AG10803 (cell line): ENCODE data around the gene SULF2.

Experiments used
- DNase-seq: peaks from one replicate; pipeline ENCODE4 v3.0.0; 2010; ENCODE audit warnings: low read depth
- H3K4me3 ChIP-seq: 2 replicates; pipeline ENCODE4 v1.5.1; 2011; ENCODE audit warnings: mild to moderate bottlenecking, low read length, control low read depth
- CTCF ChIP-seq: conservative IDR thresholded peaks from 2 replicates; pipeline ENCODE4 v1.5.1; 2011; ENCODE audit warnings: mild to moderate bottlenecking, low read length, control low read depth, inconsistent platforms

SULF2 gene

GRCh38 chr20:47818016-47818415 is 32.7 kb upstream of the SULF2 start:
- no peak for DNase-seq
- no peak overlapping the region for H3K4me3 ChIP-seq
- TF ChIP-seq CTCF: no peak

- no peak overlapping the region for H3K4me3 ChIP-seq
- DNase-seq: no peak
- no peak for TF ChIP-seq CTCF
Measured at GRCh38 chr20:47817573-47817972, 32.3 kb upstream of the SULF2 start.

- H3K4me3 ChIP-seq: no peak overlapping the region
- no peak for DNase-seq
- TF ChIP-seq CTCF: no peak
Measured at GRCh38 chr20:47816487-47817451, 31.5 kb upstream of the SULF2 start.

DNA sequence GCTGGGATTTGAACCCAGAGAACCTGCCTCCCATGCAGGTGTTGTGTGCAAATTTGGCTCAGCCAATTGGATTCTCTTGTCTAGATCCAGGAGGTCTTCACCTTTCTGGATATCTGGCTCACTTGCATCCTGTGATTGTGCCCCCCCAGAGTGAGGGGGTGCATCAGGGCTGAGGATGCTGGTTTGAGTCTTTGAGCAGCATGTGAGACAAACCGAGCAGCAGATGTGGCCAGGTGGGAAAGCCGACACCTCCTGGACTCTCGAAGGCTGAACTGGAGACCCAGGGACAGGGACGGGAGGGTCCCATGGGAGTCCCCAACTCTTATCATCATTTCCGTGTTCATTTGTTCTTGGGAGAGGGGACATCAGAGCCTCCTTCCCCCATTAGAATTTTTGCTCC is 30.6 kb upstream of the SULF2 start:
- H3K4me3 ChIP-seq: no peak overlapping the region
- no peak for TF ChIP-seq CTCF
- DNase-seq: no peak

GRCh38 chr20:47815416-47815806 is 30.1 kb upstream of the SULF2 start:
- no peak for TF ChIP-seq CTCF
- DNase-seq: no peak
- H3K4me3 ChIP-seq: no peak overlapping the region

DNA sequence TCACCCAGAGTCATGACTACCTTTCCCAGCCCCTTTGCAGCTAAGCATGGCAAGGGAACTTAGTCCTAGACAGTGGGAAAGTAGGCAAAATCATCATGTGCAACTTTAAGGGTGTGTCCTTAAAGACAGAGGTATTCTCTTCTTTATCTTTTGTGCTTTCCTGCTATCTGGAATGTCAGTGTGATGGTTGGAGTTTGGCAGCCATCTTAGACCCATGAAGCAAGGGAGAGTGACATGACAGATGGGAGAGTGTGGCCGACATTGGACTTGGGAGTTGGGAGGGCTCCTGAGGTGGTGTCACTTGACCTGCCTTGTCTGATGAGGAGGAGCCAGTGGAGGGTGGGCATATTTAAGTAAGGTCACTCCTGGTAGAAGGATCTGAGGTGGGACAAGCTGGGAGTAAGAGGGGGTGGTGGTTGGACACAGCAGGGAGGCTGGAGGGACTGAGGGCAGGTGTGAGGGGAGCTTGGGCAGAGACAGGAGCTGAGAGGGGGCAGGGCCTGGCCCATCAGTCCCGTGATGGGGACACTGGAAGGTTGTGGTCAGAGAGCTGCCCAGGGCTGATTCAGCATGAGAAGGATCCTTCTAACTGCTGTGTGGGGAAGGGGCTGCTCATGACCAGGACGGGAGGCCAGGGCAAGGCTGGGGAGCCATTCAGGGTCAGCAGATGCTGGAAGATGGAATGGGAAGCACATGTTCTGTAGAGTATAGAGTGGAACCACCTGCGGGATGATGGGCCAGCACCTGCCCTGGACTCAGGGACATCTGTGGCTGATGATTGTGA is 29.5 kb upstream of the SULF2 start:
- DNase-seq: no peak
- TF ChIP-seq CTCF: no peak
- H3K4me3 ChIP-seq: no peak overlapping the region
